MV-4-11 (cell line): ENCODE data around the gene SSTR4.

Source experiments
- DNase-seq: peaks from one replicate; lab custom pipeline; 2025; lab: John Stamatoyannopoulos, UW

SSTR4 gene

DNA sequence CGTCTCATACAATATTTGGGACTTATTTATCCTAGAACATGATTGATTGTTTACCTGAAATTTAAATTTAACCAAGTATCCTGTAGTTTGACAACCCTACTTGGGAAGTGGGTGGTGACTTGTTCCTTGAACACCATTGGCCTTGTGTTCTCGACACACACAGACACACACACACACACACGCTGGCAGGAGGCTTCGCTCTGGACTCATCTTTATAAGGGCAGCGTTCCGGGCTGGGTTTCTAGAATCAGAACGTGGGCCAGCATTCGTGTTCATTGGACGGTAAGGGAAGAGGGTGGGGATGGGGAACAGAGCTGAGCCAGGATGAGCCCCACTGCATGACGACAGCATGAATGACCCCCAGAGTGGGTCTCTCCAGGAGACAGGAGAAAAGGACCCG is 16.2 kb upstream of the SSTR4 start:
- no peak for DNase-seq

DNA sequence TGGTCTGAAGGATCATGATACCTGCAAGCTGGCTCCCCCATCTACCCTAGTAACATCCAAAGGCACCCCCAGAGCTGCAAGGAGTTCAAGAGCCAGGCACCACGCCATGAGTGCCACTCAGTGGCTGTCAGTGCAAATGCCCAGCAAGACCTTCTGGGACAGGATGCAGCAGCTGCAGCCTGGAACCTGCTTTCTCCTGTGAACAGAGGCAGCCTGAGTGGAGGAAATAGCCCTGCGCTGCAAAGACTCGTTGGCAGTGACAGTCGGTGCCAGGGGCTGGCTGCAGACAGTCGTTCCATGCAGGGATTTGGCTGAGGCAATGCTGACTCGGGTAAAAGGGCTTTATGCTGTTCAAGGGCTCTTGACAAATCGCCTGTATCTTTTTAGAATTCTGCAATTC is 15.7 kb upstream of the SSTR4 start:
- no peak for DNase-seq

DNA sequence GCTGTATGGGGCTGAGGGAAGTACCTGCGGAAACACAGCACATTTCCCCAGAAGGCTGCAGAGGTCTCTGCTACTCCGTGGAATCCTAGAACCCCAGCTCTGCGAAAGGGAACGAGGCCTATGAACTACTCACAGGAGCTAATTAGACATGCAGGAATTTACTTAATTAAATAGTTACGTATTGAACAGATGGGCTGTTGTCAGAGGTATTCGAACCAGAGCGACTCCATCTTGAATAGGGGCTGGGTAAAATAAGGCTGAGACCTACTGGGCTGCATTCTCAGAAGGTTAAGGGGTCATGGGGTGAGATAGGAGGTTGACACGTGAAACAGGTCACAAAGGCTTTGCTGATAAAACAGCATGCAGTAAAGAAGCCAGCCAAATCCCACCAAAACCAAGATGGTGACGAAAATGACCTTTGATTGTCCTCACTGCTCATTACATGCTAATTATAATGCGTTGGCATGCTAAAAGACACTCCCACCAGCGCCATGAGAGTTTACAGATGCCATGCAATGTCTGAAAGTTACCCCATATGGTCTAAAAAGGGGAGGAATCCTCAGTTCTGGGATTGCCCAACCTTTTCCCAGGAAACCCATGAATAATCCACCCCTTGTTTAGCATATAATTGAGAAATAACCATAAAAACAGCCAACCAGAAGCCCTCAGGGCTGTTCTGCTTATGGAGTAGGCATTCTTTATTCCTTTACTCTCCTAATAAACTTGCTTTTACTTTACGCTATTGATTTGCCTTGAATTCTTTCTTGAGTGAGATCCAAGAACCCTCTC is 14.7 kb upstream of the SSTR4 start:
- DNase-seq: peak; percentile 65

DNA sequence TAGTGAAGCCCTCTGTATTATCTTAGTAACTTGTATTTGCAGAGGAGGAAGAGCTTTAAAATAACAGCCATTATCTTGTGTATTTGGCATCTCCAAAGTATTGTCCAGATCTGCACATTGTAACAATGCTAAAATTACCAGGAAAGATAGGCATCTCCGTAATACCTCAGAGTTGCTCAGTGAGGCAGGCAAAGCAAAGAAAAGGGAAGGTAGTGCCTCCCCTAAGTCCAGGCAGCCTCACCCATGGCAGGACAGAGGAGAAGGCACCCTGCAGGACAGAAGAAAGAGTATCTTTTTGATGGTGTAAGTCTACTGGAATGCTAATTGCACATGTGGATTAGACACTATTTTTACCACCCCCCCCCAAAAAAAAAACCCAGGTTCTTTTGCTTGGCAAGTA is 13.6 kb upstream of the SSTR4 start:
- peak; percentile 41 for DNase-seq

DNA sequence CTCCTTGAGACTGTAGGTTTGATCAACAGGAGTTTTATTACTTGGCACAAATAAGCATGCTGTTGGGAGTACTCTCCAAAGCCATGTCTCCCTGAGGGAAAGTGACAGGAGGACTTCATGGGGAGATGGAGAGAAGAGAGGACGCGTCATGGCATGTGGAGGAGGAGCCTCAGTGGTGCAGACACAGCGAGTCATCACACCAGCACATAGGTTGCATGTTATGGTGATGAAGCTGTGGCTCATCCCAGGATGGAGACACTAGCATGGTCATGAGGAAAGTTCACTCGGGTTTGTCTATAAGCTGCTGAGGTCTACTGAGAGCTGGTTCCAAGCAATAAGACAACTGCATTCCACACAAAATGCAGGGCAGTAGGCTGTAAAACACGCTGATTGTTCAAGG is 13.2 kb upstream of the SSTR4 start:
- DNase-seq: peak; percentile 50

DNA sequence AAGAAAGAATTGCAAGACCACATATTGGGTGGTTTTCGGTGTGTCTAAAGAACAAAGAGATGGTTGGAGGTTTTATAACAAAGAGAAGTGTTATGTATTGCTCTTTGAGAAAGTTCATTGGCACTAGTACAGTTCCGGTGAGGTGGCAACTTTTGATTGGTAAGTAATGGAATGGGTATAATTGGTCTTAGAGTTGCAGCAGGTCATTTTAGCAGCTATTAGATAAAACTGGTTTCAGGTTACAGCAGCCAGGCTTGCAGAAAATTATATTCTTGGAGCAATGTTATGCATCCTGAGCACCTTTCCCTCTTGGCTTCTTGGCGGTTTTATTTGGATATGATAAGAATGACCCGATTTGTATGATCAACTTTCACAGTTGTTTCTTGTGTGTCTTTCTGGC is 12.3 kb upstream of the SSTR4 start:
- no peak for DNase-seq

DNA sequence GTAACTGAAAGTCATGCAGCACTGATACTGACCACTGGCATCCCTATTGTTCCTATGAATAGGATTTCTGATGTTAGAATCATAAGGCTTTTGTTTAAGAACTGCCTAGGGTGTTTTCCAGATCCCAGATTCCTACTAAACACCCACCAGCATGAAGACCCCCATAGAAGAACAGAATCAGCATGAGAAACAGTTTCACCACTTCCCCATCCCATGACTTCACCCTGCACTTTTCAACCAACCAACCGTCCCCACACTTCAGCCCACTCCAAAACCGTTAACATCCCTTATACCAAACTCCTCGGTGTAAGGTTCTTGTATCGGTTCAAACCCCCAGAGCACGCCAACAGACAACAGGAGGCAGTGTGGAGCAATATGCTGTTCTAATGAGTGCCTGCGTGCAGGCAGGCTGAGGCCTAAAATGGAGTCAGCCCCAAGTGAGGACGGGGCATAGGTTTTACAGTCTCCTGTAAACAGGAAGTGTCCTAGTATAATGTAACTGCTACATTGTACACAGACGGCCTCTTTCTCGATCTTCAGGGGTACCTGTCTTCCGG is 11.4 kb upstream of the SSTR4 start:
- DNase-seq: no peak

DNA sequence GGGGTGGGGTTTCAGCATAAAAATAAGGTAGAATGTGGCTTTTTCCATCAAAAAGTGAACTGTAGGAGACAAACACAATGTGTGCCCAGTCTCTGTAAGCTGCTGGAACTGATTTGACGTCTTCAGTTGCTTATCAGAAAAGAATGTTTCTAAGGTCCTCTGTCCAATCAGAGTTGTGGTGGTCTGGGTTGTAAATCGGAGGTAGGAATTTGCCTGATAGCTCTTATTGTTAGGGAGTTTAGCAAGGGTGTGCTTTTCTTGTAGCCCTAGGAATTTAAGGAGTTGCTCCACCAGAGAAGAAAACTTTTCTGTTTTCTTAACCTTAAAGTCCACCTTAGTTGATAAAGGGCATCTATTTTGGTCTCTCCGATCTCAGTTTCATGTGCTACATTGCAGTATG is 10.4 kb upstream of the SSTR4 start:
- DNase-seq: no peak

DNA sequence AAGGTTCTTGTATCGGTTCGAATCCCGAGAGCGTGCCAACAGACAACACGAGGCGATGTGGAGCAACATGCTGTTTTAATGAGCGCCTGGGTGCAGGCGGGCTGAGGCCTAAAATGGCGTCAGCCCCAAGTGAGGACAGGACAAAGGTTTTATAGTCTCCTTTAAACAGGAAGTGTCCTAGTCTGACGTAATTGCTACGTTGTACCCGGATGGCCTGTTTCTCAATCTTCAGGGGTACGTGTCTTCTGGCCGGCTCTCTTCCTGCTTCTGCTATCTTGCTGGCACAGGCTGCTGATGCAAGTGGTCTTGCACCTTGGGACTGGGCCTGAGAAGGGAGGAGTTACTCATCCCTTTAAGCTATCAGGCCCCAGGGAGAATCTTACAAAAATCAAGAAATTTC is 9.6 kb upstream of the SSTR4 start:
- DNase-seq: peak; percentile 97

DNA sequence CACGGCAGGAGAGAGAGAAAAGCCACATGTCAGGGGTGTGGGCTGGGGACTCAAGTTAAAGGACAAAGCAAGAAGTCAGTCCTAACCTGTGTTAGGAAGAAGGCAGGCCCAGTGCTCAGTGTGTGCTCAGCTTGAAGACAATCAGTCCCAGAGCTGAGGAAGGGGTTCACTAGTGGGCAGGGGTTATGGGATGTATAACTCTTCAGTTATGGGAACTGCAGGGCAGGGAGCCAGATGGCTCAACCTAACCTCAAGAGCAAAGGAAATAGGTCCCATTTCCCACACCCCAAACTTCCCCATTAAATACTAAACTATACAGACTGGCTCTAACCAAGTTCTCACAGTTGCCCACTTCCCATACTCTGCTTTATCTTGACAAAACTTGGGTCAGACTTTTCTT is 7.4 kb upstream of the SSTR4 start:
- peak; percentile 87 for DNase-seq

DNA sequence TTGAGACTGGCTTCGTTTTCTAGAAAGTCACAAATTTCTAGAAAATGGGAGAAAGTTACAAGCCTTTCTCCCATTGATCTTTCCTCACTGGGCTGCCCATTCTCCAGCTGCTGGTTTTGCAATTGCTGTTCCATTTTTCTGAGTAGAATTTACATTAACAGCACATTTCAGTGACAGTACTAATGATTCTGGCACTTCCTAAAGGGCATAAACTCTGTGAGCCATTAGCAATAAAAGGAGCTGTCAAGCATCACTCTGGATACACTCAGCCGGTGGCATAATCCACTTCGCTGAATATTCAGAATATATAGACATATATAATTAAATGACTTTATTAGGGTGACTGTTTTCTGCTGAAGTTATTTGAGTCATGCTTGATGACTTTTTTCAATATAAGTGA is 6.7 kb upstream of the SSTR4 start:
- DNase-seq: no peak

DNA sequence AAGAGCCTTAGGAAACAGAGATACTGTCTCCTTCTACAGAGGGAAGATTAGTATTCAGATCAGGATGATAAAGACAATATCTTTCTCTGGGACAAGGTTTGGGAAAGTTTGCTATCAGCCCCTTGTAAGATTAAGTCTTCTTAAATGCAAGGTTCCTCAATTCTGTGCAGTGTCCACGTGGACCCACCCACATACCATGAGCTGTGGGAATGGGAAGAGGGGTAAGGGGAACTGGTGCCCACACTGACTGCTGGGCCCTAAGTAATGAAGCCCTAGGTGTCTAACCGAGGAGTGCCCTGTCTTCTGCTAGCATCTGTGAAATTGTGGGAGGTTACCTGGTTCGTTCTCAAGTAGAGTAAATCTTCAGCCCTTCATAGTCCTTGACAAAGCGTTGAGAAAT is 5.8 kb upstream of the SSTR4 start:
- DNase-seq: peak; percentile 50

DNA sequence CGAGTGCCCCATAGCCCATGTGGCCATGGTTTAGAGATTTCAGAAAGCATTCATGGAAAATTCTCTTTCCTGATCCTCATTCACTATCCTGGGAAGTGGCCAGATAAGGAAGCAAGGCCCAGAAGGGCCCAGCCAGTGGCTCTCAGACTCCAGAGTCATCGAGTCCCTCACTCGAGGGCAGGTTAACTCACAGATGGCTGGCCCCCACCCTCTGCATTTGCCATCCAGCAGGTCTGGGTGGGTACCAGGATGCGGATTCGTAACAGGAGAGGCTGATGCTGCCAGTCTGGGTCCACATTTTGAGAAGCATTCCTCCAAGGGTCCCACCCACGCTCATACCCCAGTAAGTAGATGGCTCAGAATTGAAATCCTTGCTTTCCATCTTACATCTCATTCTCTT is 3.8 kb upstream of the SSTR4 start:
- no peak for DNase-seq

DNA sequence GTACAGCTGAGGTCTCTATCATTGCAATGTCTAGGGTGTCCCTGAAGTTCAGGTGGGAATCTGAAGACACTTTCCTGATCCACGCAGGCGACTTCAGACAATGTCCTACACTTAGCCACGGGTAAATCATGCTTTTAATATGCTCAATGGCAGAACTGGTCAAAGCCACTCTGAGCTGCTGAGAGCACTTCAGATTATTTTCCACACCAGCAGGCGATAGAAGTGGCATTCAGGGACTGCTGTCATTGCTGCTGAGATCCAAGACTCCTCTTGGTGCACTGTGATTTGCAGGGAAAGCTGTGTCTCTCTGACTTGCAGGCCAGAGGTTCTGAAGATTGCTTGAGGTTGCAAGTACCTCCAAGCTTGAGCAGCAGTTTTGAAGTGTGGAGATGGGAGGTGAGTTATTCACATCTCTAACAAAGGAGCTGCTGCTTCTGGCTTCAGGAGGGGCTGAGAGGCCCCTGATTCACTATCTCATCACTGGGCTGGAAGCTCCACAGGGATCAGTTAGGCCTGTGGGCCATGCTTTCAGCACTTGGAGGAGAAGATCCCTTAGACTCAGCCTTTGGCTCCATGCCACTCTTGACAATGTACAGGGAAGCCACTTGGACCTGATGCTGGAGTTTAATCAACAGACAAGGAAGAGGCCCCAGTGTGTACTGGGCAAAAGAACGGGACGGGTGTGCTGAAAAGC is 2.9 kb upstream of the SSTR4 start:
- no peak for DNase-seq

DNA sequence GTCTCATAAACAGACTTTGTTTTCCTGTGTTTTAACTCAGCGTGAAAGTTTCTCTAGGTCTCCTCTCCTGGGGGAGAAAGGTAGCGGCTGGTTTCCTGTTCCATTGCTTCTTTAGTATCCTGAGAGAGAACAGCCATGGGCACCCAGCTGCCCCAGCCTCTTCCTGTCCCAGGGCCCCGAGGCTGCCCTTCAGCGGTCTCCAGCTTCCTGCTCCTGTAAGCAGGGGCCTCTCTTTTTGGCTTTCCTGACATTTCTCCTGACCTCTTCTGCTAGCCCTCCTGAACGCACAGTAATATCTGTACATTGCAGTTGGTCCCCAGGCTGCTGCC is 2.4 kb upstream of the SSTR4 start:
- no peak for DNase-seq

DNA sequence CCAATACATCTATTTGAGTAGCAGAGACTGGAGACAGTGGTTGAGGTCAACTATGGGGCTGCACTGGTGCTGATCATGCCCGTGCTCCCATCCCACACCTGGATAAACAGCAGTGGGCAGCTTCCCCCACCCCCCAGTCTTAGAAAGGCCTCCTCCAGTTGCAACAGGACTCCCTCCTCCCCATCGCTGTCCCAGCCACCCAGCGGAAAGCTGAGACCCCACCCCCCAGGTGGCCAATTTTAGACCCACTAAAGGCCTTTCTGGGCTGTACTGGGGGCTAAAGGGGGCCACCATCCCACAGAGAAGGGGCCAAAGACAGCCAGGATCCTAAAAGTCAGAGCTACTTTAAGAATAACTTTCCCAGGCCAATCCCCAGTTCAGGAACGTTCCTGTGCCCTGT is 1.2 kb upstream of the SSTR4 start:
- DNase-seq: no peak

DNA sequence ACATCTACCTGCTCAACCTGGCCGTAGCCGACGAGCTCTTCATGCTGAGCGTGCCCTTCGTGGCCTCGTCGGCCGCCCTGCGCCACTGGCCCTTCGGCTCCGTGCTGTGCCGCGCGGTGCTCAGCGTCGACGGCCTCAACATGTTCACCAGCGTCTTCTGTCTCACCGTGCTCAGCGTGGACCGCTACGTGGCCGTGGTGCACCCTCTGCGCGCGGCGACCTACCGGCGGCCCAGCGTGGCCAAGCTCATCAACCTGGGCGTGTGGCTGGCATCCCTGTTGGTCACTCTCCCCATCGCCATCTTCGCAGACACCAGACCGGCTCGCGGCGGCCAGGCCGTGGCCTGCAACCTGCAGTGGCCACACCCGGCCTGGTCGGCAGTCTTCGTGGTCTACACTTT is 619 bp downstream of the SSTR4 start:
- DNase-seq: no peak

DNA sequence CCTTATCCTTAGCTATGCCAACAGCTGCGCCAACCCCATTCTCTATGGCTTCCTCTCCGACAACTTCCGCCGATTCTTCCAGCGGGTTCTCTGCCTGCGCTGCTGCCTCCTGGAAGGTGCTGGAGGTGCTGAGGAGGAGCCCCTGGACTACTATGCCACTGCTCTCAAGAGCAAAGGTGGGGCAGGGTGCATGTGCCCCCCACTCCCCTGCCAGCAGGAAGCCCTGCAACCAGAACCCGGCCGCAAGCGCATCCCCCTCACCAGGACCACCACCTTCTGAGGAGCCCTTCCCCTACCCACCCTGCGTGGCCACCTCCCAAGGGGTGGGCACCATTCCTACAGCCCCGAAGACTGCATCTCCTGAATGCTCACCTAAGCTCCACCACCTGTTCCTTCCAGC is 1.3 kb downstream of the SSTR4 start:
- no peak for DNase-seq

DNA sequence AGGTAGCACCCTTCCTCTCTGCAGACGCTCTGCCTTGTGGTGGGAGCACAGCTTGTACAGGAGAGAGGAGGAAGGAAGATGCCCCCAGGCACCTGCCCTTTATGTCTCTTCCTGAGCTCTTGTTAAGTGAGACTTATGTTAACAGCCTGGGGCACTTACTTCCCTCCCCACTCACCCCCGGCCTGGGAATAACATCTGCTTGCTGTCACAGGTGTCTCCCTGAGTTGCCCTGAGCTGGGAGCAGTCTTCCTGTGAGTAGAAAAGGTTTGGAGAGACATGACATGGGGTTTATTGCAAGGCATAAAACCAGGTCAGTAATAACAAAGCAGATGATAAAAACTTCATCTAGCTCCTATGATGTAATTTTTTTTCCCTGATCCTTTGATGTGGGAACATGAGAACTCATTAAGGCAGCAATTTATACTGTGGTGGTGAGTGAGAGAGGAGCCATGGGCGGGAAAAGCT is 1.9 kb downstream of the SSTR4 start:
- DNase-seq: no peak

DNA sequence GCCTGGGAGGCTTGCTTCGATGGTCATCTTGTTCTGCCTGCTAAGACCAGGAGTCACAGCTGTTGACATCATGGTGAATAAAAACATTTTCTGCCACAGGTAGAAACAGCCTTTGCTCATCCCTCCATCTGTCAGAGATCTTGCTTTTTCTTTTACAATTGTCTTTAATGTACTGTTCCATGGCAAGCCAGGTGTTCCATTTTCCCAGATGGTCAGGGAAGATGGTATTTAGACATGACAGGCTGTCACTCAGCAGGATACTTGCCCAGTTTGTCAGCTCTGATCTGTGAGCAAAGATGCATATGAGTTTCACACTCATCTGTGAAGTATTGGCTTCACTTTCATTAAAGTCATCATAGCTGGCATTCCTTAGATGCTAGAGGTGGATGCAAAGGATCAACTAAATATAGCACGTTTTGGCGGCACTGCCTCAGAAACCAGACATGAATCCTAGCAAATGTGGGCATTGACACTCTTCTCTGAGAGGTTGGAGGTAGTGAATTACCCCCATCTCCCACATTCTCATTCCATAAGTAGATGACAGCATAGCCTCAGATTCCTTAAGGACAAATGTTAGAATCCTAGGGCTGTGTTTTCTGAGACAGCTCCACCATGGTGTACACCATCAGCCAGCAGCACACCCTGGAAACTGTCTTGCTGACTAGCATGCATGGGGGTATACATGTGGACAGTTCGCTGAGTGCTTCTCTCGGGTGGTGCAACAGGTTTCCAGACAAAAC is 4.2 kb downstream of the SSTR4 start:
- no peak for DNase-seq

DNA sequence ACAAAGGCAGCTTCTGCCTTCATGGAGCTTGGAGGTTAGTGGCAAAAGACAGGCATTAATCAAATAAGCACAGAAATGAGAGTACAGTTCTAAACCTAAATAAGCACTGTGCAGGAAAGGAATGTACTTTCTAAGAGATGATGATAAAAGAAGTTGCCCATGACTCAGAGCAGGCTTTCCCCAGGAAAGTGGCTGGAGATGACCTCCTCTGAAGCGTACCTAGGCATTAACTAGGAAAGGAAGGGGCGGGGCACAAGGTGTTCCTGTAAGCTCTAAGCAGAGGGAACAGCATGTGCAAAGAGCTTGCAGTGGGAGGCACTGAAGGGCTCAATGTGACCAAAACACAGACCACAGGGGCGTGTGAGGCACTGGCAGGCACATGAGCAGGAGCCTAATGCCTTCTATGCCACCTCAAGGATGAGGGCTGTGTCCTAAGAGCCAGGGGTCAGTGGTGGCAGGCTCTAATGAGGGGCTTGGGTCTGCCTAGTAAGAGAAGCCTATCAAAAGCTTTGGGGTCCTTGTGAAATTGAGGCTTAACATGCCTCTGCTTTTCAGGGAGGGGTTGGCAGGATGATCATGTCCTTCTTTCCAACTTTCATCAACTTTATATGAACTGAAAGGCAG is 4.9 kb downstream of the SSTR4 start:
- no peak for DNase-seq

DNA sequence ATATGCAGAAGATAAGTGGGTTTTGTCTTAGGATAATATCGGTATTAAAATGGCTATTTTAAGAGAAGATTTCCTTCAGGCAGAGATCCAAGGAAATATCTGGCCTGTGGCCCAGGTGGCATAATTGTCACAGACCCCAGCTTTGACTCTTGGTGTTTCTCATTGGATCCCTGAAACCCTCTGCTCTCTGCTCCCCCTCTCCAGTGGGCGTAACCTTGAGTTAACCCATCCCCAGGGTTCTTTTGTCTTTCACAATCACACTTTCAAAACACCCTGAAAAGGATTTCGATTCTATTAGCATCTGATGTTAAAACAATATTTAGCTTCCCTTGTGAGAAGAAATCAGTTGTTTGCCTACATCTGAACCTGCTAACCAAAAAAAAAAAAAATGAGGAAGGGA is 7.2 kb downstream of the SSTR4 start:
- DNase-seq: no peak
